Vagina (tissue), 2 donors: ENCODE data around the gene NANS. TPM values are rescaled to one million over a fixed set of nuclear protein-coding genes. Genes with fewer than 3 reads are reported as not detected.

ENCODE experiments used
- DNase-seq, 2 donors: peaks; one replicate each; pipeline ENCODE4 v3.0.0-alpha.2; 2017; ENCODE audit errors: extremely low spot score in 2 of 2
- H3K27ac ChIP-seq: fragments of 200-600 bp; sonication (generic); one replicate; pipeline ENCODE4 v1.5.1; 2019
- H3K27me3 ChIP-seq: fragments of 200-600 bp; sonication (generic); one replicate; pipeline ENCODE4 v1.5.1; 2019
- H3K36me3 ChIP-seq, 2 donors: fragments of 200-600 bp; sonication (generic); one replicate each; pipeline ENCODE4 v1.5.1; 2017 to 2019
- H3K4me1 ChIP-seq: fragments of 200-600 bp; sonication (generic); one replicate; pipeline ENCODE4 v1.5.1; 2019
- H3K4me3 ChIP-seq, 2 donors: fragments of 200-600 bp; sonication (generic); 1 replicate in 1 of 2; 2 replicates in 1 of 2; pipeline ENCODE4 v1.5.1; 2016 to 2019
- H3K9me3 ChIP-seq: fragments of 200-600 bp; sonication (generic); one replicate; pipeline ENCODE4 v1.5.1; 2019
- POLR2A ChIP-seq, 2 donors: fragments of 450-650 bp; IDR thresholded peaks; one replicate each; pipeline ENCODE4 v1.6.1; 2017; ENCODE audit warnings: antibody characterized with exemption in 2 of 2, mild to moderate bottlenecking in 2 of 2, moderate library complexity in 2 of 2
- POLR2AphosphoS5 ChIP-seq, 2 donors: sonication (generic); formaldehyde crosslinking; IDR thresholded peaks; one replicate each; pipeline ENCODE4 v1.9.0; 2017; ENCODE audit warnings: antibody characterized with exemption in 2 of 2, mild to moderate bottlenecking in 2 of 2, low read depth in 1 of 2; ENCODE audit not compliant: insufficient read depth in 1 of 2
- intact Hi-C: fragments of 100-400 bp; cut with DNase I; formaldehyde crosslinking; loops from one replicate; pipeline ENCODE4 v1.15.1; 2023
- total RNA-seq: library from RNA; depleted of rRNA; stranded (reverse); fragments of >200 nt; gene quantifications from one replicate; pipeline ENCODE4 v1.2.3, GENCODE V29; 2016
- TF ChIP-seq, protein P1 (sequence below), 3 experiments: fragments of 450-650 bp in 2 of 3; fragments of 200-600 bp in 1 of 3; sonication (generic) in 1 of 3; IDR thresholded peaks; one replicate each; pipeline ENCODE4 v1.5.1; 2017 to 2019; ENCODE audit warnings: antibody characterized with exemption in 3 of 3, mild to moderate bottlenecking in 2 of 3, moderate library complexity in 2 of 3

NANS gene
- total RNA-seq, 1 donor from 2014 or later = 41.7 TPM

DNA sequence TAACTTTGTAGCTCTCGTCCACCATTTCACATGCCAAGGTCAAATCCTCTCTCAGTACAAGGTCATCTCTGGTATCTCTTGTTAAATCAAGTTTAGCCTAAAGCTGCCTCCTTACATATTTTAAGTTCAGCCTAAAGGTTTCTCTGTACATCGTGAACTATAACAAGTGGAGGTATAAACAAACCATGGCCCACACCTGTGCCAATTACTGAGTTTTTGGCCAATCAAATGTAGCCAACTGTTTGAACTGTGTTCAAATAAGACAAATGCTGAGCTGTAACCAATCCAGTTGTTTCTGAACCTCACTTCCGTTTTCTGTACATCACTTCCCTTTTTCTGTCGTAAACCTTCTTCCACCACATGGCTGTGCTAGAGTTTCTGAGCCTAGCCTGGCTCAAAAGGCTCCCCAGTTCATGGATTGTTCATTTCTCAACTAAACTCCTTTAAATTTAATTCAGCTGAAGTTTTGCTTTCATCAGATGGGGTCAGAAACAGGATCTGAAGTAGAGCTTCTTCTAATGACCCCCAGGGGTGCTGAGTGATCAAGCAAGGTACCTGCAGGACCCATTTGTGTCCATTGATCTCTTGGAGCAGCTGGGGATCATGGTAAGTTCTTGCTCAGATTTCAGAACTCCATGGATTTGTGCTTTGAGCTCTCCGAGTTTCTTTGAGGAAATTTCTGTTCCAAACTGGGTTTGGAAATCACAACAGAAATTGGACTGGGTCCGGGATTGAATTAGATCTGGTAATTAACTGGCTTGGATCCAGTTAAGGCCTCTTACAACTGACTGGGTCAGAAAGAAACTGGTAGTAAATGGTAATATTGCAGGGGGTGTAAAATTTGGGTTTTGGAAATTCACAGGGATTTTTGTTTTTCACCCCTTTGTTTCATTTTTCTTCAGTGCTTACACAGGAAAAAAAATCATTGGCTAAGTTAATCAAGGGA, 11.0 kb upstream of the NANS start:
- no peak overlapping the region for H3K4me3 ChIP-seq

DNA sequence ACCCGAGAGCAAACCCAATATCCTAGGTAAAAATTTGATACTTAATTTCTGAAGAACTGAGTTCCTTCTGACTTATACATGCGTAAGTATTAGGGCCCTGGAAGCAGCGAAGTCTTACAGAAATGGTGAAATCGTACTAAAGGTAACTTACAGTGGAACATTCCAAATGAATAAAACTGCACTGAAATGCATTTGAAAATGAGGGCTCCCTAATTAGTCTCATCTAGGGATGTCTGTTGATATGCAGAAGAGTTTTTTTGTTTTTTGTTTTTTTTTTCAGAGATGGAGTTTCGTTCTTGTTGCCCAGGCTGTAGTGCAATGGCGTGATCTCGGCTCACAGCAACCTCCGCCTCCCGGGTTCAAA, 10.4 kb upstream of the NANS start:
- Histone ChIP-seq H3K9me3 (no peaks in the 10 kb centered on the region), H3K36me3 (no peaks in the 10 kb centered on the region), H3K27ac (no peak overlapping the region), H3K4me1 (no peaks in the 10 kb centered on the region), H3K27me3 (no peaks in the 10 kb centered on the region), H3K4me3 (no peak overlapping the region)
- intact Hi-C loops = no loop called here
- TF ChIP-seq POLR2A (IDR thresholded peaks at IDR 0.05) (no peak), POLR2AphosphoS5 (IDR thresholded peaks at IDR 0.05; ENCODE audit: insufficient read depth in 1 of 2, low read depth in 1 of 2) (no peak)
- TF ChIP-seq, protein P1, sequence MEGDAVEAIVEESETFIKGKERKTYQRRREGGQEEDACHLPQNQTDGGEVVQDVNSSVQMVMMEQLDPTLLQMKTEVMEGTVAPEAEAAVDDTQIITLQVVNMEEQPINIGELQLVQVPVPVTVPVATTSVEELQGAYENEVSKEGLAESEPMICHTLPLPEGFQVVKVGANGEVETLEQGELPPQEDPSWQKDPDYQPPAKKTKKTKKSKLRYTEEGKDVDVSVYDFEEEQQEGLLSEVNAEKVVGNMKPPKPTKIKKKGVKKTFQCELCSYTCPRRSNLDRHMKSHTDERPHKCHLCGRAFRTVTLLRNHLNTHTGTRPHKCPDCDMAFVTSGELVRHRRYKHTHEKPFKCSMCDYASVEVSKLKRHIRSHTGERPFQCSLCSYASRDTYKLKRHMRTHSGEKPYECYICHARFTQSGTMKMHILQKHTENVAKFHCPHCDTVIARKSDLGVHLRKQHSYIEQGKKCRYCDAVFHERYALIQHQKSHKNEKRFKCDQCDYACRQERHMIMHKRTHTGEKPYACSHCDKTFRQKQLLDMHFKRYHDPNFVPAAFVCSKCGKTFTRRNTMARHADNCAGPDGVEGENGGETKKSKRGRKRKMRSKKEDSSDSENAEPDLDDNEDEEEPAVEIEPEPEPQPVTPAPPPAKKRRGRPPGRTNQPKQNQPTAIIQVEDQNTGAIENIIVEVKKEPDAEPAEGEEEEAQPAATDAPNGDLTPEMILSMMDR (IDR thresholded peaks at IDR 0.05) = no peak
- DNase-seq = no peak

More for the DNA sequence above, 11.0 kb upstream of the NANS start:
- Histone ChIP-seq H3K27me3 (no peaks in the 10 kb centered on the region), H3K36me3 (no peaks in the 10 kb centered on the region), H3K4me1 (no peaks in the 10 kb centered on the region), H3K27ac (no peak overlapping the region), H3K9me3 (no peaks in the 10 kb centered on the region)
- no peak for DNase-seq
- TF ChIP-seq POLR2A (IDR thresholded peaks at IDR 0.05) = no peak
- intact Hi-C loops = no loop called here

DNA sequence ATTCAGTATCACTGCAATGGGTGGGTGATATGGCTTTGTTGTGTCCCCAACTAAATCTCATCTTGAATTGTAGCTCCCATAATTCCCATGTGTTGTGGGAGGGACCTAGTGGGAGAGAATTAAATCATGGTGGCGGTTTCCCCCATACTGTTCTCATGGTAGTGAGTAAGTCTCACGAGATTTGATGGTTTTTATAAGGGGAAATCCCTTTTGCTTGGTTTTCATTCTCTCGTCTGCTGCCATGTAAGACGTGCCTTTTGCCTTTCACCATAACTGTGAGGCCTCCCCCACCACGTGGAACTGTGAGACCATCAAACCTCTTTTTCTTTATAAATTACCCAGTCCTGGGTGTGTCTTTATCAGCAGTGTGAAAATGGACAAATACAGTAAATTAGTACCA, 9.5 kb upstream of the NANS start:
- H3K36me3 ChIP-seq = no peaks in the 10 kb centered on the region
- no peaks in the 10 kb centered on the region for H3K27me3 ChIP-seq
- TF ChIP-seq POLR2A (IDR thresholded peaks at IDR 0.05) (no peak), POLR2AphosphoS5 (IDR thresholded peaks at IDR 0.05; ENCODE audit: insufficient read depth in 1 of 2, low read depth in 1 of 2) (no peak)
- TF ChIP-seq, protein P1 (IDR thresholded peaks at IDR 0.05) = no peak
- H3K9me3 ChIP-seq = no peaks in the 10 kb centered on the region
- H3K27ac ChIP-seq = no peak overlapping the region
- no peaks in the 10 kb centered on the region for H3K4me1 ChIP-seq
- intact Hi-C loops = no loop called here
- no peak for DNase-seq
- H3K4me3 ChIP-seq = no peak overlapping the region

DNA sequence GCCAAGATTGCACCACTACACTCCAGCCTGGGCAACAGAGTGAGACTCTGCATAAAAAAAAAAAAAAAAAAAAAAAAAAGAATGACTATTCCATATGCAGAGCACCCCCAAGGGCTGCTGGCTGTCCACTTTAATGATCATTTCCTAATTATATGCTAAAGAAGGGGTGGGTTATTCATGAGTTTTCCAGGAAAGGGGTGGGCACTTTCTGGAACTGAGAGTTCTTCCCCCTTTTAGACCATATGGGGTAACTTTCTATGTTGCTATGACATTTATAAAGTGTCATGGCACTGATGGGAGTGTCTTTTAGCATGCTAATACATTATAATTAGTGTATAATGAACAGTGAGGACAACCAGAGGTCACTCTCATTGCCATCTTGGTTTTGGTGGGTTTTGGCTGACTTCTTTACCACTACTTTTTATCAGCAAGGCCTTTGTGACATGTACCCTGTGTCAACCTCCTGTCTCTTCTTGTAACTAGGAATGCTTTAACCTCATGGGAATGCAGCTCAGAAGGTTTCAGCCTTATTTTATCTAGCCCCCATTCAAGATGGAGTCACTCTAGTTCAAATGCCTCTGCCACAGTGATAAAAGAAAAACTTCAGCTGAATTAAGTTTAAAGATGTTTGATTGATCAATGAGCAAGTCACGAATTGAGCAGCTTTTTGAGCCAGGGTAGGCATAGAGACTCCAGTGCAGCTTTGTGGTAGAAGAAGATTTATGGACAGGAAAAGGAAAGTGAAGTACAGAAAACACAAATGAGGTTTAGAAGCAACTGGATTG, 7.1 kb upstream of the NANS start:
- no peaks in the 10 kb centered on the region for H3K27me3 ChIP-seq
- no peak overlapping the region for H3K4me3 ChIP-seq
- DNase-seq = no peak
- H3K27ac ChIP-seq = no peak overlapping the region
- intact Hi-C loops = no loop called here
- H3K9me3 ChIP-seq = no peaks in the 10 kb centered on the region
- H3K36me3 ChIP-seq = no peaks in the 10 kb centered on the region
- H3K4me1 ChIP-seq = no peaks in the 10 kb centered on the region
- TF ChIP-seq POLR2AphosphoS5 (IDR thresholded peaks at IDR 0.05; ENCODE audit: insufficient read depth in 1 of 2, low read depth in 1 of 2) (no peak), POLR2A (IDR thresholded peaks at IDR 0.05) (no peak)
- TF ChIP-seq, protein P1 (IDR thresholded peaks at IDR 0.05) = no peak

DNA sequence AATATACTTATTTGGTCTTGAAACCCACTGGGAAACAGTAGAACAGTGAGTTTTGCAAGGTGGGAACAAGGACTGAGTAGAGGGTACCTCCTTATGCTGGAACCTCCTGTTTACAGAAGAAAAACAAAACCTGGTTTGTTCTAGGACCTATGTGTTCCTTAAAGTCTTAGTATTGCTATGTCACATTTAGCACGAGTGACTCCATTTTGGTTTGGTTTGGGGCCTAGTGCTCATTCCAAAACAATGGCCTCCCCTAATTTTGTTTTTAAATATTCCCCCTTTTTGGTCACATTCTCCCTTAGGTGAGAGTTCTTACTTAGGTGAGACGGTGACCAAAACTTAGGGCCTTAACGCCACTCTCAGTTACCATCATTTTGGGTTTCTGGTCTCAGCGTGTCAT, 6.2 kb upstream of the NANS start:
- Histone ChIP-seq H3K36me3 (no peaks in the 10 kb centered on the region), H3K4me1 (no peaks in the 10 kb centered on the region), H3K4me3 (no peak overlapping the region), H3K9me3 (no peaks in the 10 kb centered on the region), H3K27ac (no peak overlapping the region), H3K27me3 (no peaks in the 10 kb centered on the region)
- DNase-seq = no peak
- intact Hi-C loops = no loop called here
- TF ChIP-seq POLR2A (IDR thresholded peaks at IDR 0.05) = no peak
- no peak for TF ChIP-seq POLR2AphosphoS5 (IDR thresholded peaks at IDR 0.05; ENCODE audit: insufficient read depth in 1 of 2, low read depth in 1 of 2)
- TF ChIP-seq, protein P1 (IDR thresholded peaks at IDR 0.05) = no peak
